Lower leg skin (tissue), 4 donors: ENCODE data around the gene TMEM213. TPM values are rescaled to one million over a fixed set of nuclear protein-coding genes. Genes with fewer than 3 reads are reported as not detected.
A peak's percentile ranks its signal among the peaks of the same experiment; 100 is the strongest.

Experiments
- DNase-seq, 2 donors: peaks; one replicate each; pipeline ENCODE4 v3.0.0-alpha.2; 2019; ENCODE audit warnings: low spot score in 2 of 2
- H3K4me3 ChIP-seq: fragments of 200-600 bp; sonication (generic); 2 replicates; pipeline ENCODE4 v1.5.1; 2017; ENCODE audit warnings: mild to moderate bottlenecking, low read depth; ENCODE audit not compliant: poor library complexity, severe bottlenecking
- POLR2A ChIP-seq, 2 donors: fragments of 450-650 bp; IDR thresholded peaks; one replicate each; pipeline ENCODE4 v1.6.1; 2016 to 2017; ENCODE audit warnings: antibody characterized with exemption in 2 of 2, mild to moderate bottlenecking in 1 of 2, moderate library complexity in 1 of 2
- WGBS, 2 donors: methylation state at CpG; one replicate each; pipeline ENCODE4 v1.1.5; 2018; 5-methylcytosine and 5-hydroxymethylcytosine counted together
- intact Hi-C: fragments of 100-400 bp; cut with DNase I; formaldehyde crosslinking; loops from one replicate; pipeline ENCODE4 v1.15.0; 2023; ENCODE audit warnings: low total_unique reads
- total RNA-seq, 4 donors: library from RNA; depleted of rRNA; stranded (reverse); fragments of >200 nt; gene quantifications; one replicate each; pipeline ENCODE4 v1.1.0, GENCODE V29; 2016
- TF ChIP-seq, protein P1 (sequence below), 3 donors: fragments of 450-650 bp; IDR thresholded peaks; one replicate each; pipeline ENCODE4 v1.5.1; 2016; ENCODE audit warnings: antibody characterized with exemption in 3 of 3, mild to moderate bottlenecking in 3 of 3, moderate library complexity in 2 of 3

TMEM213 gene, protein sequence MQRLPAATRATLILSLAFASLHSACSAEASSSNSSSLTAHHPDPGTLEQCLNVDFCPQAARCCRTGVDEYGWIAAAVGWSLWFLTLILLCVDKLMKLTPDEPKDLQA
- total RNA-seq, result 10 to 100 TPM in 1 of 4 donors, 1 to 10 TPM in 3; 2.5 to 13.3 (median 6.5) TPM

DNA sequence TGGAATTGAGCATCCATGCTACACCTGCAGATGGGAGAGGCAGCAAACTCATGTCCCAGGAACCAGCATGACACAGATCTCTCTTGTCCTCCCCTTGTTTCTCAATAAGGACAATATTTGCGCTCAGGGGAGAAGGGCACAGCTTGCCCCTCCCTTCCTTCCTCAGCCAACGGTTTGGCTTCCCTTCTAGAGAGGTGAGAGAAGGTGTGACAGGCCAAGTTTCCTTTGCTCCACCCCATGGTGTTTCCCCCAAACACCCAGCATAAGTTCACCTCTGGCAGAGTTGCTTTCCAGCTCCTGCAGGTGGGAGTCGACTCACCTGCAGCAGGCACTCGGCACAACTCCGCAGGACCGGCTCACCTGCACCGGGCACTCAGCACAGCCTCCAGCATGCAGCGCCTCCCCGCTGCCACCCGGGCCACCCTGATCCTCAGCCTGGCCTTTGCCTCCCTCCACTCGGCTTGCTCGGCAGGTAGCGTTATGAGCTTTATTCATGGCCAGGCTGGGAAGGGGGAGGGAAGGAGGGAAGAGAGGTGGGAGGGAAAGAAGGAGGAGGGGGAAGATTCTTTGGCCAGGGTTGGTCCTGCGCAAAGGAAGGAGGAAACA, at the start of gene TMEM213, which contains the start of gene ATP6V0A4:
Gene TMEM213, plus strand, starts transcription at position 280 of the 606 bp plus-strand sequence. Its CDS starts 111 bp downstream, at position 391.
Gene ATP6V0A4, minus strand, starts transcription at position 482 of the 606 bp plus-strand sequence. CDS start 26,949 bp downstream, outside the sequence.
- peak in 1 of 2 donors; percentile 81 for DNase-seq

GRCh38 chr7:138748666-138749065, 49.1 kb upstream of the TMEM213 start:
- TF ChIP-seq POLR2A (IDR thresholded peaks at IDR 0.05), result no peak
- TF ChIP-seq, protein P1, sequence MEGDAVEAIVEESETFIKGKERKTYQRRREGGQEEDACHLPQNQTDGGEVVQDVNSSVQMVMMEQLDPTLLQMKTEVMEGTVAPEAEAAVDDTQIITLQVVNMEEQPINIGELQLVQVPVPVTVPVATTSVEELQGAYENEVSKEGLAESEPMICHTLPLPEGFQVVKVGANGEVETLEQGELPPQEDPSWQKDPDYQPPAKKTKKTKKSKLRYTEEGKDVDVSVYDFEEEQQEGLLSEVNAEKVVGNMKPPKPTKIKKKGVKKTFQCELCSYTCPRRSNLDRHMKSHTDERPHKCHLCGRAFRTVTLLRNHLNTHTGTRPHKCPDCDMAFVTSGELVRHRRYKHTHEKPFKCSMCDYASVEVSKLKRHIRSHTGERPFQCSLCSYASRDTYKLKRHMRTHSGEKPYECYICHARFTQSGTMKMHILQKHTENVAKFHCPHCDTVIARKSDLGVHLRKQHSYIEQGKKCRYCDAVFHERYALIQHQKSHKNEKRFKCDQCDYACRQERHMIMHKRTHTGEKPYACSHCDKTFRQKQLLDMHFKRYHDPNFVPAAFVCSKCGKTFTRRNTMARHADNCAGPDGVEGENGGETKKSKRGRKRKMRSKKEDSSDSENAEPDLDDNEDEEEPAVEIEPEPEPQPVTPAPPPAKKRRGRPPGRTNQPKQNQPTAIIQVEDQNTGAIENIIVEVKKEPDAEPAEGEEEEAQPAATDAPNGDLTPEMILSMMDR (IDR thresholded peaks at IDR 0.05), result no peak
- H3K4me3 ChIP-seq, result no peak overlapping the region
- no peak for DNase-seq
- intact Hi-C loops, result no loop called here
- WGBS, 2 donors, result 73 to 81% methylated on average over 6 of the region's 6 CpGs

More for the DNA sequence above, at the start of gene TMEM213, which contains the start of gene ATP6V0A4:
- intact Hi-C loops, result no loop called here
- TF ChIP-seq, protein P1 (IDR thresholded peaks at IDR 0.05), result no peak
- TF ChIP-seq POLR2A (IDR thresholded peaks at IDR 0.05), result no peak
- H3K4me3 ChIP-seq, result no peak within 1 kb of the TSS
- WGBS, 2 donors, result 11 to 22% methylated on average over 12 to 14 of the region's 14 CpGs

DNA sequence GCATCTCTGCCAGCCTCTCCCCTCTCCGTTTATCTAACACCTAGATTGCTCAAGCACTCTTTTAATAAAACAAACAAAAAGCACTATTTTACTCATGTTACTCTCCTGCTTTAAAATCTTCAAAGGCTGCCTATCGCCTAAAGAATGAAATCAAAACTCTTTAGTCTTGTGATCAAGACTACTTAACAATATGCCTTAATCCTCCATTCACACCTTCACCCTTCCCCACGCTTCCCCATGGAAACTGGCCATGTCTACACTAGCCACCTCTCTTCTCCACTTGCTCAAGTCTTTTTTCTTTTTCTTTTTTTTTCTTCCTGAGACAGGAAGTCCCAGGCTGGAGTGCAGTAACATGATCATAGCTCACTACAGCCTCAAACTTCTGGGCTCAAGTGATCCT, 47.8 kb upstream of the TMEM213 start:
- H3K4me3 ChIP-seq, result no peak overlapping the region
- TF ChIP-seq POLR2A (IDR thresholded peaks at IDR 0.05), result no peak
- TF ChIP-seq, protein P1 (IDR thresholded peaks at IDR 0.05), result no peak
- intact Hi-C loops, result no loop called here
- WGBS, 2 donors, result 70 to 73% methylated on average over 3 of the region's 3 CpGs
- no peak for DNase-seq

DNA sequence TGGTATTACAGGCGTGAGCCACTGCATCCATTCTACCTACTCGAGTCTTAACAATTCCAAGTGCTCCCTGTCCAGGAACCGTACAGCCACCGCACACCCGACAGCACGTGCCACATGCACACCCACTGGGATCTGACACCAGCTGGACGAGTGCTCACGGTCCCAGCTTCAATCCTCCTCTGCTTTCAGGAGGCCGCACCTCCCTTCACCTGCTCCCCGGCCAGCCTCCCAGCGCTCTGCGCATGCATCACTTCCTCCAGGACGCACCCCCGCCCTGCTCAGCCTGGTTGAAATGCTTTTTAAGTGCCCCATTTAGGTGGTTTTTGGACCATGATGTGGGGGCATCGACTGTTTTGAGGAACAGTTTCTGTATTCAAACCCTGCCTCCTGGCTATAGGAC, 47.3 kb upstream of the TMEM213 start:
- H3K4me3 ChIP-seq, result no peak overlapping the region
- intact Hi-C loops, result no loop called here
- TF ChIP-seq POLR2A (IDR thresholded peaks at IDR 0.05), result no peak
- 94% methylated on average over 15 of the region's 15 CpGs for WGBS, 2 donors
- no peak for DNase-seq

- DNase-seq, result no peak
- WGBS, 2 donors, result 66 to 72% methylated on average over 18 of the region's 18 CpGs
- intact Hi-C loops, result no loop called here
- no peak overlapping the region for H3K4me3 ChIP-seq
- TF ChIP-seq, protein P1 (IDR thresholded peaks at IDR 0.05), result no peak
- TF ChIP-seq POLR2A (IDR thresholded peaks at IDR 0.05), result no peak
Measured at GRCh38 chr7:138750901-138751464, 46.8 kb upstream of the TMEM213 start.

DNA sequence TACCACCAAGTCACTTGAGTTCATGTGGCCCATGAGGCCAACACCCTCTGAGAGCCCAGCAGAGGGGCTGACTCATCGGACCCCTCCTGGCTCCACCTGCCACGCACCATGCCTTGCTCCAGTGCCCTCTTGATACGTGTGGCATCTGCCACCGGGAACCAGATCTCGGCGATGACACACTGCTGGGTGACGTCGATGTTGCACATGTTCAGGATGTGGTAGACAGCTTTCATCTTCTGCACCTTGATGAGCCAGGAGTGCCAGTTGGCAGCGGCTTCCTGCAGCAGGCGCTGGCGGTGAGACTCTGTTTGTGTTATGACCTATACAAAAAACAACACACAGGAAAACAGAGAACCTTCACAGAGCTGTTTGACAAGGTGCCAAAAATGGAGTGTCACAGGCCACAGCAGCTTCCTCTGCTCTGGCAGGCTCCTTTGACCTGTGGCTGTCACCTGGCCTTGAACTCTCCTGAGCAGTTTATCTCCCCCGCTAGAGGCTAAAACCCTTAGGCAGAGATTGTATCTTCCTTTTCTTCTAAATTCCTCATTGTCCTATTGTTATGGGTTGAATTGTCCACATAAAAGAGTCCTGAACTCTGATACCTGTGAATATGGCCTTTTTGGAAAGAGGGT, 45.2 kb upstream of the TMEM213 start:
- no peak overlapping the region for H3K4me3 ChIP-seq
- WGBS, 2 donors, result 66 to 82% methylated on average over 10 to 12 of the region's 12 CpGs
- intact Hi-C loops, result no loop called here
- no peak for TF ChIP-seq POLR2A (IDR thresholded peaks at IDR 0.05)
- TF ChIP-seq, protein P1 (IDR thresholded peaks at IDR 0.05), result no peak
- peak; percentile 69 to 90 for DNase-seq
